ENCODE data around the gene BRIX1.
"Not testable (repeated sequence)": the region's sequence is repeated elsewhere in the genome, so short reads cannot be mapped to it uniquely, and the experiment has no call there.

Gene BRIX1

DNA sequence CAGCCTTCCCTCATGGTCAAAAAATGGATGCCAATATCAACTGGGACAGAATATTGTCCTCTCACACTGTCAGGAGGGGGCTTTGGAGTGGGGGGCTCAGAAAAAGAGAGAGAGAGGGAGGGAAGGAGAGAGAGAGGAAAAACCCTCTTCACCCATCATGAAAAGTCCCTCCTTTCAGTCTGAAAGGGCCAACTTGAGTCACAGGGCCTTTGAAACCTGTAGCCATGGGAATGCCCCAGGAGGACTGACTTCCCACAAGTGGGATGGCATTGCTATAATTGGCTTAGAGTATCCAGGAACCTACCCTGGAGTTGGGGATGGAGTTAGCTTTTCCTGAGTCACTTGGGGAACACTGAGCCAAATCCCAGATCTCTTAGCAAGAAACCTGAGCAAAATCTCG is 55.0 kb downstream of the BRIX1 start:
- DNase-seq = no peak

DNA sequence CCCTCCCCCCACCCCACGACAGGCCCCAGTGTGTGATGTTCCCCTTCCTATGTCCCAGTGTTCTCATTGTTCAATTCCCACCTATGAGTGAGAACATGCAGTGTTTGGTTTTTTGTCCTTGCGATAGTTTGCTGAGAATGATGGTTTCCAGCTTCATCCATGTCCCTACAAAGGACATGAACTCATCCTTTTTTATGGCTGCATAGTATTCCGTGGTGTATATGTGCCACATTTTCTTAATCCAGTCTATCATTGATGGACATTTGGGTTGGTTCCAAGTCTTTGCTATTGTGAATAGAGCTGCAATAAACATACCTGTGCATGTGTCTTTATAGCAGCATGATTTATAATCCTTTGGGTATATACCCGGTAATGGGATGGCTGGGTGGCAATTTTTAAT is 56.1 kb downstream of the BRIX1 start:
- DNase-seq = not testable (repeated sequence)
